ENCODE data around the gene NFATC1. TPM values are rescaled to one million over a fixed set of nuclear protein-coding genes. Genes with fewer than 3 reads are reported as not detected.

NFATC1 gene
- polyA plus RNA-seq, 1 of the 3 experiments (the other 2 are of a cell fraction), result 0.02 TPM

DNA sequence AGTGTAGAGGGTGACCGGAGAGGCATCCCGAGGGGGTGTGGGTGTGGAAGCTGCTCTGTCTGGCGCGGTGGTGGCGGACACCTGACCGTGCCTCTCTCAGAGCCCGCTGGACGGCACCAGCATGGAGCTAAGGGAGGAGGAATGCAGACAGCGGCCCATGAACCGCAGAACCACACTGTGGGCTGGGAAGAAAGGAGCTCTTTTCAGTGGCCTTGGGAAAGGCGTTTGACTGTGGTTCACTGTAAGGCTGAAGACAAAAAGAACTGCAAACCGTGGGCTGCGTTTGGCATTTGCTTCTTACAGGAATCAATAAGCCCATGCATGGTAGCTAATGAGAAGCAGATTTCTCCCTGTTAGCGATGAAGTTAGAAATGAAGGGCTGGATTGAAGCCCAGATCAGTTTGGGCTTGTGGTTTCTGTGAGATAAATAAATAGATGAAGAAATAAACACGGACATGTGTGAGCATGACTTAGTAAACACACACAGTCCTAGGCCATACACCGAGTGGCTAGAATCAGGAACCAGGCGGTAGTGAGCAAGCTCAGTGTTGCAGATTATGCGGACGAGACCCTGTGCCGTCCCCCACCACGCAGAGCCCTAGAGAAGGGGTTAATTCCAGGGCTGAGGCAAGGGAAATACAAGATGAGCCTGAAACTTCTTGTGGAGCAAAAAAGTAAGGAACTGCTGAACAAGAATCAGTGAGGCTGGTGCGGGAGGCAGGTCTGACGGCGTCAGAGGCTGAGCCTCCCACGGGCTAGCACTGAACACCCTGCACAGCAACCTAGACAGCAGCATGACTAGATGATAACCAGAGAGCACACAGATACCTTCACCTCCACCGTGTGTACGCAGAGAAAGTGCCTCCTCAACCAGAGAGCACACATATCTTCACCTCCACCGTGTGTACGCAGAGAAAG is 29.3 kb upstream of the NFATC1 start:
- Histone ChIP-seq H3K79me2 (ENCODE audit: insufficient read depth) (no peaks in the 10 kb centered on the region), H3K9ac (no peak overlapping the region), H3K36me3 (replicated peaks in 1 of 2; ENCODE audit: control insufficient read depth in 1 of 2, insufficient read depth in 2 of 2, low read length in 1 of 2) (peaks cover 4 to 8% of the 10 kb centered on the region in 2 experiments), H3K27ac (ENCODE audit: low read depth in 2 of 2, low read length in 1 of 2) (peak overlapping the region in 1 of 2 experiments; percentile 11; a peak in 1 of 4 replicates), H3K4me3 (ENCODE audit: low read depth in 2 of 2, low read length in 1 of 2) (no peak overlapping the region), H3K9me3 (no peaks in the 10 kb centered on the region), H3K4me1 (ENCODE audit: control insufficient read depth in 1 of 2, insufficient read depth in 2 of 2, low read depth in 1 of 2, low read length in 1 of 2) (peaks cover 0 to 23% of the 10 kb centered on the region in 2 experiments; a peak in 1 of 4 replicates), H2AFZ (ENCODE audit: low read depth) (no peak overlapping the region), H3F3A (replicated peaks; ENCODE audit: insufficient read depth) (no peaks in the 10 kb centered on the region), H4K20me1 (ENCODE audit: insufficient read depth) (no peaks in the 10 kb centered on the region), H3K4me2 (no peak overlapping the region), H3K27me3 (ENCODE audit: insufficient read depth) (no peaks in the 10 kb centered on the region), H3K9me2 (no peaks in the 10 kb centered on the region)
- WGBS (ENCODE audit: low lambda C conversion rate), result 79% methylated on average over 29 of the region's 29 CpGs
- ChIA-PET CTCF (interaction anchor here (1.0 to 1.4 kb wide), 2 partner anchors 9 to 15 kb away, joined by 4 to 12 read pairs; no protein-coding TSS in a partner anchor), POLR2A (no interaction called here)
- TF ChIP-seq MXI1 (IDR thresholded peaks at IDR 0.05; ENCODE audit: low read depth, low read length) (peak; percentile 43), NFIC (IDR thresholded peaks at IDR 0.05; ENCODE audit: borderline replicate concordance) (no peak), RXRA (IDR thresholded peaks at IDR 0.05; ENCODE audit: borderline replicate concordance, low read depth) (no peak), TEAD4 (IDR thresholded peaks at IDR 0.05; ENCODE audit: borderline replicate concordance, insufficient read depth) (no peak)
- DNase-seq, result peak; percentile 49

DNA sequence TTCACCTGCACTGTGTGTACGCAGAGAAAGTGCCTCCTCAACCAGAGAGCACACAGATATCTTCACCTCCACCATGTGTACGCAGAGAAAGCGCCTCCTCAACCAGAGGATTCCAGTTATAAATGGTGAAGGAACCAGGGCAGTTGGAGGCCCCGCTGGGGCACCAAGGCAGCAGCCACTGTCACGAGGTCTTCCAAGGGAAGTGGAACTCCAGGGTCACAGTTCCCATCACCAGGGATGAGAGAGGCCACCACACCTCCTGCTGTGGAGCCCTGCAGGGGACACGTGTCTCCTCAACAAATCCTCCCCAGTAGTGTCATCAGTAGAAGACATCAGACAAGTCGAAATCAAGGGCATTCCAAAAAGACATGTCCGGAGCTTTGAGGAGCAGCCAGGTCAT is 28.2 kb upstream of the NFATC1 start:
- ChIA-PET CTCF (interaction anchor here (1.9 kb wide), 1 partner anchor 13 kb away, joined by 12 read pairs; no protein-coding TSS in a partner anchor), POLR2A (no interaction called here)

DNA sequence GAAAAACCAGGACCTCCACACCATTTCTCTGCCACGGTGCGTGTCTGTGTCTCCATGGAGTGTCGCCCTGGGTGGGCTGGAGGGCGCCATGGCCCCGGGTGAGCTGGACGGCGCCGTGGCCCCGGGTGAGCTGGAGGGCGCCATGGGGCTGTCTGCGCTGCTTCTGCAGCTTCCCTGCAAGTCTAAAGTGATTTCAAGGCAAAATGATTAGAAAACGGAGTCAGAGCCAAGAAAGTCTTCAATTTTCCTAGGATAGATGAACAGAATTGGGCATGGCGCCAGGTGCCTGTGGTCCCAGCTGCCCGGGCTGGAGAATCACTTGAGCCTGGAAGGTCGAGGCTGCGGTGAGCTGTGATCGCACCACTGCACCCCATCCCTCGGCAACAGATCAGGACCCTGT is 27.7 kb upstream of the NFATC1 start:
- H3F3A ChIP-seq (replicated peaks; ENCODE audit: insufficient read depth), result no peaks in the 10 kb centered on the region
- H4K20me1 ChIP-seq (ENCODE audit: insufficient read depth), result no peaks in the 10 kb centered on the region
- ChIA-PET CTCF (interaction anchor here (0.8 to 1.9 kb wide), 2 partner anchors 11 to 13 kb away, joined by 3 to 12 read pairs; no protein-coding TSS in a partner anchor), POLR2A (no interaction called here)
- no peak overlapping the region for H2AFZ ChIP-seq (ENCODE audit: low read depth)
- peak; percentile 36 for DNase-seq
- H3K9ac ChIP-seq, result no peak overlapping the region
- no peaks in the 10 kb centered on the region for H3K9me3 ChIP-seq
- no peak overlapping the region for H3K4me3 ChIP-seq (ENCODE audit: low read depth in 2 of 2, low read length in 1 of 2)
- no peak for TF ChIP-seq GATA2 (CRISPR knock-in tag; IDR thresholded peaks at IDR 0.05)
- no peak for TF ChIP-seq TEAD4 (IDR thresholded peaks at IDR 0.05; ENCODE audit: borderline replicate concordance, insufficient read depth)
- TF ChIP-seq FOXJ3 (CRISPR knock-in tag; IDR thresholded peaks at IDR 0.05), result no peak
- TF ChIP-seq MEF2A (IDR thresholded peaks at IDR 0.05; ENCODE audit: borderline replicate concordance, low read depth), result no peak
- TF ChIP-seq, protein P1, sequence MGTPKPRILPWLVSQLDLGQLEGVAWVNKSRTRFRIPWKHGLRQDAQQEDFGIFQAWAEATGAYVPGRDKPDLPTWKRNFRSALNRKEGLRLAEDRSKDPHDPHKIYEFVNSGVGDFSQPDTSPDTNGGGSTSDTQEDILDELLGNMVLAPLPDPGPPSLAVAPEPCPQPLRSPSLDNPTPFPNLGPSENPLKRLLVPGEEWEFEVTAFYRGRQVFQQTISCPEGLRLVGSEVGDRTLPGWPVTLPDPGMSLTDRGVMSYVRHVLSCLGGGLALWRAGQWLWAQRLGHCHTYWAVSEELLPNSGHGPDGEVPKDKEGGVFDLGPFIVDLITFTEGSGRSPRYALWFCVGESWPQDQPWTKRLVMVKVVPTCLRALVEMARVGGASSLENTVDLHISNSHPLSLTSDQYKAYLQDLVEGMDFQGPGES (IDR thresholded peaks at IDR 0.05; ENCODE audit: low read depth, low read length), result no peak
- TF ChIP-seq EZH2phosphoT487 (IDR thresholded peaks at IDR 0.05; ENCODE audit: borderline replicate concordance, low read depth), result no peak
- TF ChIP-seq NRF1 (IDR thresholded peaks at IDR 0.05; ENCODE audit: low read depth, low read length), result no peak
- no peak for TF ChIP-seq NFIC (IDR thresholded peaks at IDR 0.05; ENCODE audit: borderline replicate concordance)
- TF ChIP-seq, protein P2, sequence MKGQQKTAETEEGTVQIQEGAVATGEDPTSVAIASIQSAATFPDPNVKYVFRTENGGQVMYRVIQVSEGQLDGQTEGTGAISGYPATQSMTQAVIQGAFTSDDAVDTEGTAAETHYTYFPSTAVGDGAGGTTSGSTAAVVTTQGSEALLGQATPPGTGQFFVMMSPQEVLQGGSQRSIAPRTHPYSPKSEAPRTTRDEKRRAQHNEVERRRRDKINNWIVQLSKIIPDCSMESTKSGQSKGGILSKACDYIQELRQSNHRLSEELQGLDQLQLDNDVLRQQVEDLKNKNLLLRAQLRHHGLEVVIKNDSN (IDR thresholded peaks at IDR 0.05; ENCODE audit: borderline replicate concordance, low read depth), result no peak
- peaks cover 4% of the 10 kb centered on the region in 2 experiments for H3K36me3 ChIP-seq (replicated peaks in 1 of 2; ENCODE audit: control insufficient read depth in 1 of 2, insufficient read depth in 2 of 2, low read length in 1 of 2)
- H3K4me1 ChIP-seq (ENCODE audit: control insufficient read depth in 1 of 2, insufficient read depth in 2 of 2, low read depth in 1 of 2, low read length in 1 of 2), result peaks cover 0 to 23% of the 10 kb centered on the region in 2 experiments; a peak in 1 of 4 replicates
- H3K4me2 ChIP-seq, result no peak overlapping the region
- no peaks in the 10 kb centered on the region for H3K79me2 ChIP-seq (ENCODE audit: insufficient read depth)
- no peak overlapping the region for H3K27ac ChIP-seq (ENCODE audit: low read depth in 2 of 2, low read length in 1 of 2)
- no peaks in the 10 kb centered on the region for H3K27me3 ChIP-seq (ENCODE audit: insufficient read depth)
- H3K9me2 ChIP-seq, result no peaks in the 10 kb centered on the region
- WGBS (ENCODE audit: low lambda C conversion rate), result 90% methylated on average over 18 of the region's 18 CpGs

More for the DNA sequence above, 28.2 kb upstream of the NFATC1 start:
- H4K20me1 ChIP-seq (ENCODE audit: insufficient read depth), result no peaks in the 10 kb centered on the region
- H3F3A ChIP-seq (replicated peaks; ENCODE audit: insufficient read depth), result no peaks in the 10 kb centered on the region
- no peak for DNase-seq
- no peak overlapping the region for H3K27ac ChIP-seq (ENCODE audit: low read depth in 2 of 2, low read length in 1 of 2)
- no peak overlapping the region for H3K9ac ChIP-seq
- peaks cover 4% of the 10 kb centered on the region in 2 experiments for H3K36me3 ChIP-seq (replicated peaks in 1 of 2; ENCODE audit: control insufficient read depth in 1 of 2, insufficient read depth in 2 of 2, low read length in 1 of 2)
- WGBS (ENCODE audit: low lambda C conversion rate), result 95% methylated on average over 6 of the region's 8 CpGs
- no peaks in the 10 kb centered on the region for H3K79me2 ChIP-seq (ENCODE audit: insufficient read depth)
- no peaks in the 10 kb centered on the region for H3K9me2 ChIP-seq
- no peak overlapping the region for H2AFZ ChIP-seq (ENCODE audit: low read depth)
- H3K27me3 ChIP-seq (ENCODE audit: insufficient read depth), result no peaks in the 10 kb centered on the region
- no peaks in the 10 kb centered on the region for H3K9me3 ChIP-seq
- H3K4me1 ChIP-seq (ENCODE audit: control insufficient read depth in 1 of 2, insufficient read depth in 2 of 2, low read depth in 1 of 2, low read length in 1 of 2), result peaks cover 0 to 23% of the 10 kb centered on the region in 2 experiments; a peak in 1 of 4 replicates
- TF ChIP-seq FOXM1 (IDR thresholded peaks at IDR 0.05; ENCODE audit: low read depth) (no peak), SMC3 (IDR thresholded peaks at IDR 0.05; ENCODE audit: low read depth, low read length) (no peak), TCF12 (IDR thresholded peaks at IDR 0.05) (no peak), RXRA (IDR thresholded peaks at IDR 0.05; ENCODE audit: borderline replicate concordance, low read depth) (no peak)
- TF ChIP-seq, protein P2 (IDR thresholded peaks at IDR 0.05; ENCODE audit: borderline replicate concordance, low read depth), result no peak
- no peak overlapping the region for H3K4me2 ChIP-seq
- no peak overlapping the region for H3K4me3 ChIP-seq (ENCODE audit: low read depth in 2 of 2, low read length in 1 of 2)
